Muscle of leg (tissue), 11 donors: ENCODE data around the gene DOCK3. TPM values are rescaled to one million over a fixed set of nuclear protein-coding genes. Genes with fewer than 3 reads are reported as not detected.
"Not testable (repeated sequence)": the region's sequence is repeated elsewhere in the genome, so short reads cannot be mapped to it uniquely, and the experiment has no call there.

ENCODE experiments used
- DNase-seq: peaks from one replicate; pipeline ENCODE4 v3.0.0; 2013
- H3K27ac ChIP-seq: one replicate; pipeline ENCODE4 v1.5.1; 2013; ENCODE audit warnings: mild to moderate bottlenecking, low read length, control low read depth
- H3K27me3 ChIP-seq: one replicate; pipeline ENCODE4 v1.6.1; 2013; ENCODE audit warnings: low read length; ENCODE audit not compliant: control insufficient read depth, insufficient read depth
- H3K36me3 ChIP-seq: one replicate; pipeline ENCODE4 v1.6.1; 2013; ENCODE audit warnings: low read length; ENCODE audit not compliant: control insufficient read depth, insufficient read depth
- H3K4me1 ChIP-seq: one replicate; pipeline ENCODE4 v1.6.1; 2013; ENCODE audit warnings: low read length; ENCODE audit not compliant: control insufficient read depth, insufficient read depth
- H3K4me3 ChIP-seq: one replicate; pipeline ENCODE4 v1.5.1; 2013; ENCODE audit warnings: low read length, control low read depth
- H3K9me3 ChIP-seq: replicated peaks from 2 replicates; pipeline ENCODE4 v1.6.1; 2013; ENCODE audit warnings: low read depth, low read length; ENCODE audit not compliant: control insufficient read depth
- WGBS: methylation state at CpG from one replicate; pipeline ENCODE4 v1.1.5; 2013; ENCODE audit warnings: missing lambda C conversion rate; ENCODE audit not compliant: insufficient coverage; 5-methylcytosine and 5-hydroxymethylcytosine counted together
- polyA plus RNA-seq, 8 donors: library from polyadenylated mRNA; unstranded; fragments of 120-200 nt; gene quantifications; one replicate each; pipeline versions ENCODE4 v1.2.1 to v1.2.3, GENCODE V29; 2013; ENCODE audit warnings: inconsistent platforms in 1 of 8, low replicate concordance in 1 of 8; ENCODE audit not compliant: insufficient read length in 8 of 8, insufficient read depth in 1 of 8
- total RNA-seq: library from RNA; stranded (reverse); fragments of 120-200 nt; gene quantifications from one replicate; pipeline ENCODE4 v1.2.4, GENCODE V29; 2013

DOCK3 gene
- total and polyA plus RNA-seq, 9 donors = 0.08 to 0.48 (median 0.17) TPM

DNA sequence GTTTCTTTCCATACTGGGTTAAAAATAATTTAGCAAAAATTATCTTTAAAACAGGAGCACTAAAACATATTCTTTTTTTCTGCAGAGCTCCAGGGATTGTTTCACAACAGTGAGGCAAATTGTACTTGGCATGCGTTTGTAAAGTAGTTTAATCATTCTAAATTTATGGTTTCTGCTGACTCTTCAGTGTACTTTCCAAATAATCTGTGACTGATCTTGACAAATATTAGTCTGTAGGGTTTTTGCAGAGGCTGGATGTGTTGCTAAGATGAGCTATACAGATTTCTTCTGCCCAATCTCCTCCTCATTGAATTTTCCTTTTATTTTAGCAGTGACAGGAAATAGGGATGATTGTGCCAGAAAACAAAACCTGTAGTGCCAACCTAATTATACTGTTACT, 382.4 kb downstream of the DOCK3 start:
- Histone ChIP-seq H3K36me3 (no peaks in the 10 kb centered on the region), H3K27ac (no peak overlapping the region), H3K27me3 (no peaks in the 10 kb centered on the region), H3K9me3 (no peaks in the 10 kb centered on the region), H3K4me1 (no peaks in the 10 kb centered on the region), H3K4me3 (no peak overlapping the region)
- no CpG with 5 or more reads among the region's 1 CpG for WGBS
- peak; percentile 58 for DNase-seq

DNA sequence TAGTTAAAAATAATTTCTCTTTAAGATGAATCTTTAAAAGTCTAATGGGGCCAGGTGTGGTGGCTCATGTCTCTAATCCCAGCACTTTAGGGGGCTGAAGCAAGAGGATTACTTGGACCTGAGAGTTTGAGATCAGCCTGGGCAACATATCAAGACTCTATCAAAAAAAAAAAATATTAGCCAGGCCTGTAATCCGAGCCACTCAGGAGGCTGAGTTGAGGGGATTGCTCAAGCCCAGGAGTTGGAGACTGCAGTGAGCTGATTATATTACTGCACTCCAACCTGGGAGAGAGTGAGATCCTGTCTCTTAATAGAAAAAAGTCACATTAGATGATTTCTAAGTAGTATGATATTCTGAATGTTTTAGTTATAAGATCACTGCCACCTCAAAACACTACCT, 388.3 kb downstream of the DOCK3 start:
- no CpG with 5 or more reads among the region's 1 CpG for WGBS
- Histone ChIP-seq H3K4me3 (no peak overlapping the region), H3K9me3 (no peaks in the 10 kb centered on the region), H3K27ac (no peak overlapping the region), H3K27me3 (no peaks in the 10 kb centered on the region), H3K36me3 (no peaks in the 10 kb centered on the region), H3K4me1 (no peaks in the 10 kb centered on the region)
- peak; percentile 23 for DNase-seq

DNA sequence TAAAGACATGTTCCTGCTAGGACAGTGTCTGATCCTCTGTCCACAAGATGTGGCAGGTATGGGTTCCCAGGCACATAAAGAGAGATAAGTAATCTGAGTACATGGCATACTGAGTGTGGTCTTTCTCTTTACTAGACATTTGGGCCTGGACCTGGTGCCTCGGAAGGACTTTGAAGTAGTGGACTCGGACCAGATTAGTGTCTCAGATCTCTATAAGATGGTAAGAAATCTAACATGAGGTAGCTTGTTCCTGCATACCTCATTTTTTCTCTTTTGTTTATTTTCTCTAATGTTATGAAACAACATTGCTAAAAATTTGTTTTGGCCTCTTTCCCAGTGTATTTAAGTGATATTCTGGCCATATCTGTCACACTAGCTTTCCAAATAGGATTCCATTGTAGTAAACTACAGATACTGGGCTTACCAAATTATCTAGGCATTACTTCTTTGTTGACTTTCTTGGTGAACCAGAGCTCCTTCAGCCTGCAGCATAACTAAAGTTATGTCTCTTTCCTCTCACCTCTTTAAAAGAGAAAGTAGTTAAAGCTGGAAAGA, 400.6 kb downstream of the DOCK3 start:
- DNase-seq = no peak
- Histone ChIP-seq H3K36me3 (no peaks in the 10 kb centered on the region), H3K27me3 (no peaks in the 10 kb centered on the region), H3K4me1 (no peaks in the 10 kb centered on the region), H3K4me3 (no peak overlapping the region), H3K27ac (no peak overlapping the region), H3K9me3 (no peaks in the 10 kb centered on the region)
- WGBS = no CpG with 5 or more reads among the region's 2 CpGs

DNA sequence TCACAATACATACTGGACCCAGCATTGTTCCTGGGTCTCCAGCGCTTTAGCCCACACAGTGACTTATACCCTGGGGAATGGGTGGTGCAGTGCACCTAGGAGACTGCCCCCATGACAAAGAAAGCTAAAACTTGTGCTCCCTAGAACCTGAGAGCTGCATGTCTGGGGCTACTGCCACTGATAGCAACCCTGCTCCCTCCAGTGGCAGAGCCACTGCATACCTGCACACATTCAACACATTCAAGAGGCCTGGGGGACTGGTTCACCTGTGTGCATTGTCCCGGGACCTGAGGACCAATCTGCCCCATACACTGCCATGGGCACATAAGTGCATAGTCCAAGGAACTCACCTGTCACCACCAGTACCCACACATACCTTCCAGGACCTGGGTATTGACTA, 407.6 kb downstream of the DOCK3 start:
- no peak for DNase-seq
- H3K9me3 ChIP-seq = peaks cover 16% of the 10 kb centered on the region
- H3K27me3 ChIP-seq = no peaks in the 10 kb centered on the region
- H3K4me3 ChIP-seq = no peak overlapping the region
- no peak overlapping the region for H3K27ac ChIP-seq
- no peaks in the 10 kb centered on the region for H3K4me1 ChIP-seq
- H3K36me3 ChIP-seq = no peaks in the 10 kb centered on the region
- 73% methylated on average over 2 of the region's 2 CpGs for WGBS

DNA sequence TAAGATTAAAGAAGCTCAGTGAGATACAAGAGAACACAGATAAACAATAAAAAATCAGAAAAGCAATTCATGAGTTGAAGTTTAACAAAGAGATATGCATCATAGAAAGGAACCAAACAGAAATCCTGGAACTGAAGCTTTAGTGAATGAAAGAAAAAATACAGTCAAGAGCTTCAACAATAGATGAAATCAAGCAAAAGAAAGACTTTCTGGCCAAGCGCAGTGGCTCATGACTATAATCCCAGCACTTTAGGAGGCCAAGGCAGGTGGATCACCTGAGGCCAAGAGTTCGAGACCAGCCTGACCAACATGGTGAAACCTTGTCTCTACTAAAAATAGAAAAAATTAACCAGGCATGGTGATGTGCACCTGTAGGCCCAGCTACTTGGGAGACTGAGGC, 408.8 kb downstream of the DOCK3 start:
- peaks cover 16% of the 10 kb centered on the region for H3K9me3 ChIP-seq
- no peak overlapping the region for H3K4me3 ChIP-seq
- 100% methylated on average over 2 of the region's 2 CpGs for WGBS
- no peaks in the 10 kb centered on the region for H3K27me3 ChIP-seq
- H3K4me1 ChIP-seq = no peaks in the 10 kb centered on the region
- no peaks in the 10 kb centered on the region for H3K36me3 ChIP-seq
- no peak for DNase-seq
- no peak overlapping the region for H3K27ac ChIP-seq

DNA sequence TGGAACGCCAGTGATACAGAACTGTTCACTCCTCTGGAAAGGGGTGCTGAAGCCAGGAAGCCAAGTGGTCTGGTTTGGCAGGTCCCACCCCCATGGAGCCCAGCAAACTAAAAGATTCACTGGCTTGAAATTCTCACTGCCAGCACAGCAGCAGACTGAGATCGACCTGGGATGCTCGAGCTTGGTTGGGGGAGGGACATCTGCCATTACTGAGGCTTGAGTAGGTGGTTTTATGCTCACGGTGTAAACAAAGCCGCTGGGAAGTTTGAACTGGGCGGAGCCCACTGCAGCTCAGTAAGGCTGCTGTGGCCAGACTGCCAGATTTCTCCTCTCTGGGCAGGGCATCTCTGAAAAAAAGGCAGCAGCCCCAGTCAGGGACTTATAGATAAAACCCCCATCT, 417.4 kb downstream of the DOCK3 start:
- H3K4me1 ChIP-seq, H3K27ac ChIP-seq, H3K27me3 ChIP-seq, H3K9me3 ChIP-seq, DNase-seq, H3K36me3 ChIP-seq, H3K4me3 ChIP-seq: not testable (repeated sequence)
- WGBS = 49% methylated on average over 2 of the region's 6 CpGs

DNA sequence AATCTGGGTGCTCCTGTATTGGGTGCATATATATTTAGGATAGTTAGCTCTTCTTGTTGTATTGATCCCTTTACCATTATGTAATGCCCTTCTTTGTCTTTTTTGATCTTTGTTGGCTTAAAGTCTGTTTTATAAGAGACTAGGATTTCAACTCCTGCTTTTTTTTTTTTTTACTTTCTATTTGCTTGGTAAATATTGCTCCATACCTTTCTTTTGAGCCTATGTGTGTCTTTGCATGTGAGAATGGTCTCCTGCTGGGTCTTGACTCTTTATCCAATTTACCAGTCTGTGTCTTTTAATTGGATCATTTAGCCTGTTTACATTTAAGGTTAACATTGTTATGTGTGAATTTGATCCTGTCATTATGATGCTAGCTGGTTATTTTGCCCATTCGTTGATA, 420.1 kb downstream of the DOCK3 start:
- not testable (repeated sequence) for H3K4me3 ChIP-seq, H3K4me1 ChIP-seq, H3K27ac ChIP-seq, H3K27me3 ChIP-seq, DNase-seq, H3K9me3 ChIP-seq, H3K36me3 ChIP-seq
- WGBS = no CpG with 5 or more reads among the region's 1 CpG

DNA sequence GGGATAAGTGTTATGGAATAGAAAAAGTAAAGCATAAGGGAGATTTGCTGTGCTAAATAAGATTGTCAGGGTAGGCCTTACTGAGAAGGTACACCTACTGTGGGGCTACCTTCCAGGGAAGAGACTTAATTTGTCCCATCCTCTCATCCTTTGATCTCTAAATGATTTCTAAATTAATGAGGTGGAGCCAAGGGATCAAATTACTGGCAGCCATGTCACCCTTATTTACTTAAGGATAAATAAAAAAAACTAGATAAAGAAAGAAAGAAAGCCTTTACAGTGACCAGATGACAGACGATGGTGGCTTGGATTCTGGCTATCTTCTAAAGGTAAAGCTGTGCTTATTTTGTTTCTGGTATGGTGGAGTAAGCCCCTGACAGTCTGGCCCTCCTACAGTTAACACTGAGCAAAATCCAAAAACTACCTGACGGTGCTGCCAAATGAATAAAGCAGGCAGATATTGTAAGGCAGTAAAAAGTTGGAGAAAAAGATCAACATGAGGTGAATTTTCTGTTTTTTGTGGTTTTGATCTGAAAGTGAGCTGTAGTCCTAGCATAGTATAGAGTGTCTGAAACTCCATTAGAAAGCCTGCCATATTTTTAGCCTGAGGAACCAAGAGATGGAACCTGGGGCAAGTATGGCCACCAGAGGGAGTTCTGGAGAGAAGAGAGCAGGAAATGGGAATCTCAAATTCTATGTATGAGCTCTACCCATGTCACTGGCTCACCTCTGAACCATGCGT, 425.2 kb downstream of the DOCK3 start:
- Histone ChIP-seq H3K4me1 (no peaks in the 10 kb centered on the region), H3K4me3 (no peak overlapping the region), H3K27ac (no peak overlapping the region), H3K9me3 (no peaks in the 10 kb centered on the region), H3K27me3 (no peaks in the 10 kb centered on the region), H3K36me3 (no peaks in the 10 kb centered on the region)
- DNase-seq = peak; percentile 62
- 38% methylated on average over 1 of the region's 3 CpGs for WGBS

DNA sequence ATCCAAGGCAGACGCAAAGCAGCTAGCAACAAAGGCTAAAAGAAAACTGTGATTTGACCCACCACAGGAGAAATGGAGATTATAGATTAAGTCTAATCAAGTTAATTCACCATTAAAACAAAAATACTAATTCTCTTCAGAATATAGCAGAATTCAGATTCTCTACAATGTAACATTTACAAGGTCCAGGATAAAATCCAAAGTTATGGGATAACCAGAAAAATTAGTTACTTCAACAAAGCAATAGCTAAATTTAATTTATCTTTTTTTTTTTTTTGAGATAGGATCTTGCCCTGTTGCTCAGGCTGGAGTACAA, 425.8 kb downstream of the DOCK3 start:
- H3K36me3 ChIP-seq = no peaks in the 10 kb centered on the region
- WGBS = no CpG with 5 or more reads among the region's 1 CpG
- no peaks in the 10 kb centered on the region for H3K27me3 ChIP-seq
- H3K9me3 ChIP-seq = no peaks in the 10 kb centered on the region
- no peak for DNase-seq
- H3K4me3 ChIP-seq = no peak overlapping the region
- H3K4me1 ChIP-seq = no peaks in the 10 kb centered on the region
- no peak overlapping the region for H3K27ac ChIP-seq

DNA sequence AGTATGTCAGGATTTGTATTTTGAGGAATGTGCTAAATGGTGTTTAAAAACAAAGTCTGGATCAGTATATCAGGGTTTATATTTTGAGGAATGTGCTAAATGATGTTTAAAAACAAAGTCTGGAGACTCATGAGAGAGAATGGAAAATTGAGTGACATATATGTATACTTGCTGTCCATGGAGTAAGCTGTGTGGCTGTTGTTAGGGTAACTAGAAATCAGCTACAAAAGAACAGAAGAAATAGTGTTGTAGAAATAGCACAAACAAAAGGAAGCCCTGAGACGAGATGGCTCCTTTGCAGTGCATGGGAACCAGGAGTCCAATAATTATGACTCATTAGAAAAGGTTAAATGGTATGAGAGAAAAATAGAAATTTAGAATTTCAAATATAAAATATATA, 427.7 kb downstream of the DOCK3 start:
- H3K4me1 ChIP-seq = no peaks in the 10 kb centered on the region
- no peaks in the 10 kb centered on the region for H3K9me3 ChIP-seq
- H3K36me3 ChIP-seq = no peaks in the 10 kb centered on the region
- no peak overlapping the region for H3K27ac ChIP-seq
- no peaks in the 10 kb centered on the region for H3K27me3 ChIP-seq
- no peak overlapping the region for H3K4me3 ChIP-seq
- WGBS = no CpG with 5 or more reads among the region's 1 CpG
- DNase-seq = no peak
